Stimulated activated CD4-positive, alpha-beta T cell treated with anti-CD3 and anti-CD28 coated beads, Interleukin-15, amount 100 ng/mL, for 24 hours (primary cell): ENCODE data around the gene UTF1.
"Not testable (repeated sequence)": the region's sequence is repeated elsewhere in the genome, so short reads cannot be mapped to it uniquely, and the experiment has no call there.

Experiments used
- DNase-seq: peaks from one replicate; pipeline ENCODE4 v3.0.0-alpha.2; 2020

UTF1 gene

DNA sequence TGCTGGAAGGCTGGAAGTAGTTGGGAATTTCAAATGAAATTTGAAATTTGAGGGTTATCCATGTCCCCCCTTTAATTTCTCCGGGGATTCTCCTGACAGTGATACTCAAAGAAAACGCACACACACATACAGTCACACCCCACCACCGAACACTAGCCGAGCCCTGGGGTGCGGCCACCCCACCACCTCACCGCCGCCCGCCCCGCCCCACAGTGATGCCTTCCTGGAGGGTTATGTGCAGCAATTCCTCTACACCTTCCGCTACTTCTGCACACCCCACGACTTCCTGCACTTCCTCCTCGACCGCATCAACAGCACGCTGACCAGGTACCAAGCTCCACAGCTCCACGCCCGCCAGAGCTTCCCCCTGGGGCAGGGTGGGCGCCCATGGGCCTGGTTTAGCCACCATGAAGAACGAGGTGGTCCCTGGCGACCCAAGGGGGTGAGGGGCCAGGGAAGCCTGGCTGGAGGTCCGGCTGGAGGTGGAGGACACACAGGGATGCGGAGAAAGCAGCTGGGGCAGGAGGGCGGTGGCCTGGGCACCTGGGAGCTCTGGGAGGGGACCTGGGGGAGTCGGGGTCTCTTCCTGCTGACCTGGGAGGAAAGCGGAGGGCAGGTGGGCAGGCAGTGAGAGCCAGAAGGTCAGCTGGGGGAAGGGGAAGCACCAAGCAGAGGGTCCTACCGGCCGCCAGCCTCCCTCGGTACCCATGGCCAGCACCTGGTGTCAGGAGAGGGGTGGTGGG, 19.4 kb upstream of the UTF1 start:
- no peak for DNase-seq

DNA sequence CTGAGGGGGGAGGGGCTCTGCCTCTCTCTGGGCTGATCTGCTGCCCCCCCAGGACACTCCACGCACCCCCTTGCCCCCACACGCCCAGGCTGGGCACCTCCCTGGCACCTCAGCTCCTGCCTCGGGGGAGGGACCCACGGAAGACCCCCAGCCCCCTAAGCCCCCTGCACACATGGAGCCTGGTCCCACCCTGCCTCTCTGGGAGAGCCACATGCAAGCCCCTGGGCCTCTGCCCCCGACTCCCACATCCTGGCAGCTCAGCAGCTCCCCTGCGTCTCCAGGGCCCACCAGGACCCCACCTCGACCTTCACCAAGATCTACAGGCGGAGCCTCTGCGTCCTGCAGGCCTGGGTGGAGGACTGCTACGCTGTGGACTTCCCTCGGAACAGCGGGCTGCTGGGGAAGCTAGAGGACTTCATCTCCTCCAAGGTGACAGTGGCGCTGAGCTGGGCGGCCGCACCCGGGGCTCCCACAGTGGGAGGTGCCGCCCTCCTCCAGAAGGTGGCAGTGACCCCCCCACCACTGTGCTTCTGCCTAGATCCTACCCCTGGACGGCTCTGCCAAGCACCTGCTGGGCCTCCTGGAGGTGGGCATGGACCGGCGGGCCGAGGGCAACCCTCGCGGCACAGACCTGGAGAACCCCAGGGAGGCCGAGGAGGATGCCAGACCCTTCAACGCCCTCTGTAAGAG, 18.7 kb upstream of the UTF1 start:
- no peak for DNase-seq

DNA sequence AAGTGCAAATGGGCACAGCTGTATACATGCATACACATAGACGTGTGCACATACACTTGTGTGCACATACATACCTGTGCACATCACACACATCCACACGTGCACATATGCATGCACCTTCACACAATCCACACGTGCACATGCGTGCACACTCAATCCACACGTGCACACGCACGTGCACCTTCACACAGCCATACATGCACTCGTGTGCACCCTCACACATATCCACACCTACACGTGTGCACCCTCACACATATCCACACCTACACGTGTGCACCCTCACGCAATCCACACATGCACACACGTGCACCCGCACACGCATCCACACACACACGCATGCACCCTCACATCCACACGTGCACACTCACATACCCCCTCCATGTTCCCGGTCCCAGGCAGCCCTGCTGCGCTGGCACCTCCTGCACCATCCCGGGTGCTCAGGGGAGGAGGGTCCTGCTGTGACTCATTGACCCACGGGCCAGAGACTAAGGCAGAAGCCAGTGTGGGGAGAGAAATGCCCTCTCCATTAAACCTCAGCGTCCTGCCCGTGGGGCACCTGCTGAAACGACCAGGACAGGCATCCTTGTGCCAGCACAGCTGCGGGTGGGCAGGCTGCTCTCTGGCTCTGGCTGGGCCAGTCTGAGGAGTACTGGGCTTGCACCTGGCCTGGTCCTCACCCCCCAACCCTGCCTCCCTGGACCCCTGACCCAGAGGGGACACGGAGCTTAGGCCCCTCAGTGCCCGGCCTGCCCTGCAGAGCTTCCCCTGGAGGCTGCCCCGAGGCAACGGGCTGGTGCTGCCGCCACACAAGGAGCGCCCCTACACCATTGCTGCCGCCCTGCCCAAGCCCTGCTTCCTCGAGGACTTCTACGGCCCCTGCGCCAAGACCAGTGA, 17.8 kb upstream of the UTF1 start:
- no peak for DNase-seq

DNA sequence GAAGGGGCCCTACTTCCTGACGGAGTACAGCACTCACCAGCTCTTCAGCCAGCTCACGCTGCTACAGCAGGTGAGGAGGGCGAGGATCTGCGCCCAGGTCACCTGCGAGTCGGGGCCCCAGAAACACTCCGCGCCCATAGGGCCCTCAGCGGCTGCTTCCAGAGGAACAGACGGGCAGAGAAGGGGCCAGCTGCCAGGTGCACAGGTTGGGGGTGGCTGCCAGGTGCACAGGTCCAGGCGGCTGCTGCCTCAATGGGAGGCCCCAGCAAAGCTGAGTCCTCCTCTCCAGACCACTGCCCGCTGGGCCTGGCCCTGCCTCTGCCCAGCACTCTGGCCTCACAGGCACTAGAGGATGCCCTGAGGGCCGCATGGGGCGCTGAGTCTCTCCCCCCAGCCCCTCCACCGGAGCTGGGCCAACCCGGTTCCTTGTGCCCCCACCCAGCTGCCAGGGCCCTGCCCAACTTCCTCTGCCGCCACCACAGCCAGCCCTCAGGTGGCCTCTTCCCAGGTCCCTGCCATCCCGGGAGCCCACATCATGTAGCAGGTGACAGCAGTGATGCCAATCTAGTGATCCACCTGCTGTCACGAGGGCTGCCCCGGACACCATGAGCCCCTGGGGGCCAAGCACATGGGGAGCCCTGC, 17.0 kb upstream of the UTF1 start:
- no peak for DNase-seq

DNA sequence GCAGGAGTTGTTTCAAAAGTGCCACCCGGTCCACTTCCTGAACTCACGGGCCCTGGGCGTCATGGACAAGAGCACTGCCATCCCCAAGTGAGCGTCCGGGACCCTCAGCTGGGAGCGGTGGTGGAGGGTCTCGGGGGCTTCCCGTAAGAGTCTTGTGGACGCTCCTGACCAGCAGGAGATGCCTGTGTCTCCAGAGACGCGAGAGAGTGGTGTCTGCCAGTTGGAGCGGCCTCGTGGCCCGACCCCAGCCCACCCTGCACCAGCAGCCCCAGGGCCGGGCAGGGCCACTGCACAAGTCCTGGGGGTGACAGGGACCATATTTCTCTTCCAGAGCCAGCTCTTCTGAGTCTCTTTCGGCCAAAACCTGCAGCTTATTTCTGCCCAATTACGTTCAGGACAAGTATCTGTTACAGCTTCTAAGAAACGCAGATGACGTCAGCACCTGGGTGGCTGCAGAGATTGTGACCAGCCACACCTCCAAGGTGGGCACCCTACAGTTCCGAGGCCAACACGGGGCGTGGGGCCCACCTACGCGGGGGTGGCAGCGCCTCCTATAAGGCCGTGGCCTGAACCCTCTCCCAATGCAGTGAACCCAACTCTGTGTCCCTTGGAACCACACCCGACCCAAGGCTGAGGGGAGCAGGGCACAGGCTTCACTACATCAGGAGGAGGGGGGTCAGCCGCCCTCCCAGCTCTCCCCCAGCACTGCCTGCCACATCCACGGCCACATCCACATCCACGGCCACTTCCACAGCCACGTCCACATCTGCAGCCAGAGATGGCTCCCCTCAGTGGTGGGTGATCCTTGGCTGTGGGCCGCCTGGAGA, 16.2 kb upstream of the UTF1 start:
- no peak for DNase-seq

DNA sequence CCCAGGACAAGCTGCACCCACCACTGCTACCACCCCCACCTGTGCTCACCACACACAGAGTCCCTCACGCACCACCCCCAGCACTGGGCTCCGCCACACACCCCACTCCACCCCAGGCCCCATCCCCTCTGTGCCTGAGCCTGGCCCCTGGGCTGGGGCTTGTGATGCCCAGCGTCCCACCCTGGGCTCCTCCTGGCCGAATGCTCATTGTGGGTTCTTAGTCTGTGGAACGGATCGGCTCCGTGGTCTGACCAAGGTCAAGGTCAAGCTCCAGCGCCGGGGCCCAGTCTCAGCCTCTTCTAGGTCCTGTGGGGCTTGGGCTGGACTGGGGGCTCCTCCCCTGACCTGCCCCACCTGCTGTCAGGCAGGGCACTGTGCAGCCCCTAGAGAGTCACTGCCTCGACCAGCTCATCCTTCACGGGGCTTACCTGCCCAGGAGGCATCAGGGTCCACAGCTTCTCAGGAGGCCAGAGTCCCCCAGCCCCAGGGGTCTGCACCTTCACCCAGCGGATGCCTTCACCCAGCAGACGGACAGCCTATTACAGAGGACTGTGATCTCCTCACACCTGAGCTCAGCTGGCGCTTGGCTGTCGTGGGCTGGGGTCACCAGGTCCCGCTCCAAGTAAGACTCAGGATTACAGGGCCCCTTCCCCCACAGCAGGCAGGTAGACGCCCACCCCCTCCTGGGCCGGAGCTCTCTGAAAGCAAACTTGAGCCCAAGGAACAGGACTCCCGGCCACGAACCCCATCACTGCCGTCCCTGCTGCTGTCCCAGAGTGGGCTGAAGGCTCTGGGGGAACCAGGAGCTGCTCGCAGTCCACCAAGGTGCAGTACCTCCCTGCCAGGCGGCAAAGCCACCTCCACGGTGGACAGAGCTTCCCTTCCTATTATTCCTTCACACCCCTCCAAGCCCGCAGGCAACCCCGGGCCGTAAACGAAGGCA, 15.3 kb upstream of the UTF1 start:
- no peak for DNase-seq

DNA sequence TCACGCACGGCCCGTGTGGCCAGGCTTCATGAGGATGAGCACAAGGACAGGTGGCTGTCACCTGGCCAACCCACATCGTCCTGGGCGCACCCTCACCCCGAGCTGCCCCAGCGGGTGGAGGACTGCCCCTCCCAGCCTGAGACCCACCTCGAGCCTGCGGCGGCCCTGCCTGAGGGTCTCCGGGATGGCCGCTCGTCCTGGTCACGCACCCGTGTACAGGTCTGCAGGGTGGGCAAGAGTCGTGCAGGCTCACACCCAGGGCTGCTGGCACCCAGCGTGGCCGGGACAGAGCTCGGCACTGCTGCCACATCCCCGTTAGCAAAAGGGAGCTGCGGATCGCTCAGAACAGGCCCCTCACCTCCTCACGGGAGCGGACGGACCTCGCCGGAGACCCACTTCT, 14.4 kb upstream of the UTF1 start:
- DNase-seq = no peak

DNA sequence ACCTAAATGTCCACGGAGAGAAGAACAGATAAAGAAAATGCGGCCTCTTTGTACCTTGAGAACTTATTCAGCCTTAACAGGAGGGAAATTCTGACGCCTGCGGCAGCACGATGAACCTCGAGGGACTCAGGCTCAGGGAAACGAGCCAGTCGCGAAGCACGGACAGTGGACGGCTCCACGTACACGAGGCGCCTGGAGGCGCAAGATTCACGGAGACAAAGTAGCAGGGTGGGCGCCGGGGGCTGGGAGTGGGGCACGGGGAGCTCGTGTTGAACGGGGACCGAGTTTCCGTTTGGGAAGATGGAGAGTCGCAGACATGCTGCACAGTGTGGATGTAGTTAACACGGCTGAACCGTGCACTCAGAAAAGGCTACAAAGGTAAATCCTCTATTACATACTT, 13.2 kb upstream of the UTF1 start:
- DNase-seq = no peak

DNA sequence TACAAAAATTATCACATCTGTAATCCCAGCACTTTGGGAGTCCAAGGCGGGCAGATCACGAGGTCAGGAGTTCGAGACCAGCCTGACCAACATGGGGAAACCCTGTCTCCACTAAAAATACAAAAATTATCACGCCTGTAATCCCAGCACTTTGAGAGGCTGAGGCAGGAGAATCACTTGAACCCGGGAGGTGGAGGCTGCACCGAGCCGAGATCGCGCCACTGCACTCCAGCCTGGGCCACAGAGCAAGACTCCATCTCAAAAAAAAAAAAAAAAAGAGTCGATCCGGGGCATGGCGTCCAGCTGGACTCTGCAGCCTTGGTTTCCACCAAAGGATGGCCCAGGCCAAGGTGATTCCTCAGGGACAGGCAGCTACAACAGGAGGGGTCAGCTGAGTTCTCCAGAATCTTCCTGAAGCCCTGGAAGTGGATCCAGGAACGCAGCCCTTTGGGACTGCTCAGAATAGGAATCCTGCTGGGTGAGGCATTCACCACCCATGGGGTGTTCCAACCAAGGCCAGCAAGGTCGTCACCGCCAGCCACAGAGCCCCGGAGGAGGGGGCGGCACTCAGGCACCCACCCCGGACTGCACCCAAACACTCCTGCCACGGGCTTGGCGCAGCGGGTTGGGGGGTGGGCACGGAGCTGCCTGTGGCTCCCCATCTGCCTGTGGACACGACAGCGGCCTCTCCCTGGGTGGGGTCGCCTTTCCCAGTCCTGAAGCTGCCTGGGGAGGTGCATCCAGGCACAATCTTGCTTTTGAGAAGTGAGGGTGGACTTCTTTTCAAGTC, 12.0 kb upstream of the UTF1 start:
- no peak for DNase-seq

DNA sequence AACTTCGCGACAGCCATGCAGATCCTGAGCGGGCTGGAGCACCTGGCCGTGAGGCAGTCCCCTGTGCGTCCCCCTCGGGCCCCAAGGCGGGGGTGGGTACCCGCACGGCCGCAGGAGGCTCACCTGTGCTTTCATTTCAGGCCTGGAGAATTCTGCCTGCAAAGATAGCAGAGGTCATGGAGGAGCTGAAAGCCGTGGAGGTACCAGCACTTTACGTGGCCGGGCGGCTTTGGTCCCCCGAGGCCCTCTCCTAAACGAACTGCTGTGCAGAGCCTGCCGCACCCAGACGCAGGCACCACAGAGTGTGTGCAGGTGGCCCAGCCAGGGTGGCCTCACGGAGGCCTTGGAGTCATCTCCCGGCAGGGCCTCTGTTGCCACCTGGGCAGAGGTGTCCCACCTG, 11.1 kb upstream of the UTF1 start:
- DNase-seq = no peak

DNA sequence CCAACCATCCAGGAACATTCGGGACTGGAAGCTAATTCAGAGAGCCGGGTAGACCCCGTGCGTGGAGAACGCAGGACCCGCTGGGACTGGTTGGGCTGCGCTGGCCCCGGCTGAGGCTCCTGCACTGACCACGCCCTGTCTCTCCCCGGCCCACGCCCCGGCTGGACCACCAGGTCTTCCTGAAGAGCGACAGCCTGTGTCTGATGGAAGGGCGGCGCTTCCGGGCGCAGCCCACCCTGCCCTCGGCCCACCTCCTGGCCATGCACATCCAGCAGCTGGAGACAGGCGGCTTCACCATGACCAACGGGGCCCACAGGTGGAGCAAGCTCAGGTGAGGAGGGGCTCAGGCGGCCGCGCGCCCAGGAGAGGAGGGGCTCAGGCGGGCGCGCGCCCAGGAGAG, 10.2 kb upstream of the UTF1 start:
- DNase-seq = no peak

DNA sequence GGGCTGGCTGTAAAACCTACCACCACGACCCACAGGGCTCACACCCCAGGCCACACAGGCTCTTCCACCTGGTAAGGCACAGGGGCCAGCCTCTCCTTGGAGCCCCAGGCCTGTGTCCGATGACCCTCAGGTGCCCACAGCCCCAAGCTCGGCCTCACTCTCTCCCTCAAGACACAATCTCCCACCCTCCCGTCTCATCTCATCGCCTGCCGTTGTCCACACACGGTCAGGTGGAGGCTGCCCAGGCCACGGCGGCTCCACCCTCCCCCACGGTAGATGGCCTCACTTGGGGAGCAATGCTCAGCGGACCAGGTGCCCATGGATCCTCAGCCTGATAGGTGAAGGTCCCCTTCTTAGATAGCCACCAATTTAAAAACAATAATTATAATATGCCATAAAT, 8.7 kb upstream of the UTF1 start:
- no peak for DNase-seq

DNA sequence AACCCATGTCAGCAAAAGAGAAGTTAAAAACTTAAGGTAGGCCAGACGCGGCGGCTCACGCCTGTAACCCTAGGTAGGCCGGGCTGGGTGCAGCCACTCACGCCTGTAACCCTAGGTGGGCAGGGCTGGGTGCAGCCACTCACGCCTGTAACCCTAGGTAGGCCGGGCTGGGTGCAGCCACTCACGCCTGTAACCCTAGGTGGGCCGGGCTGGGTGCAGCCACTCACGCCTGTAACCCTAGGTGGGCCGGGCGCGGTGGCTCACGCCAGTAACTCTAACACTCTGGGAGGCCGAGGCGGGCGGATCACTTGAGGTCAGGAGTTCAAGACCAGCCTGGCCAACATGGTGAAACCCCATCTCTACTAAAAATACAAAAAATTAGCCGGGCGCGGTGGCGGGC, 8.3 kb upstream of the UTF1 start:
- not testable (repeated sequence) for DNase-seq

DNA sequence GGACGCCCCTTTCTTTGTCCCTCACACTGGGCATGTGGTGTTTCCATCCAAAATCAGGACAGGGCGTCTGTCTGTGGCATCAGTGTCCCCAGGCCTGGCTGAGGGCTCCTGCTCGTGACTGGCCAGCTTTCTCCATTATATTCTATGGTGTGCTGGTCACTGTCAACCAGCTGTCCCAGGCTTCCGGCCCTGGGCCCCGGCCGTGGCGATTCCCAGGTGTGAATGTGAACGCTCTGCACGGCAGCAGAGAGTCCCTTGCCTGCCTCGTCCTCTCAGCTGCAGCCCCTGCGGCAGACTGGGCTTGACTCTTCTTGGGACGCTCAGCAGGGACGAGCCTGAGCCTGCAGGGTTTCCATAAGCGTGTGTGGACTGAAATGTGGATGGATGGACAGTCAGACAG, 5.9 kb upstream of the UTF1 start:
- DNase-seq = no peak

DNA sequence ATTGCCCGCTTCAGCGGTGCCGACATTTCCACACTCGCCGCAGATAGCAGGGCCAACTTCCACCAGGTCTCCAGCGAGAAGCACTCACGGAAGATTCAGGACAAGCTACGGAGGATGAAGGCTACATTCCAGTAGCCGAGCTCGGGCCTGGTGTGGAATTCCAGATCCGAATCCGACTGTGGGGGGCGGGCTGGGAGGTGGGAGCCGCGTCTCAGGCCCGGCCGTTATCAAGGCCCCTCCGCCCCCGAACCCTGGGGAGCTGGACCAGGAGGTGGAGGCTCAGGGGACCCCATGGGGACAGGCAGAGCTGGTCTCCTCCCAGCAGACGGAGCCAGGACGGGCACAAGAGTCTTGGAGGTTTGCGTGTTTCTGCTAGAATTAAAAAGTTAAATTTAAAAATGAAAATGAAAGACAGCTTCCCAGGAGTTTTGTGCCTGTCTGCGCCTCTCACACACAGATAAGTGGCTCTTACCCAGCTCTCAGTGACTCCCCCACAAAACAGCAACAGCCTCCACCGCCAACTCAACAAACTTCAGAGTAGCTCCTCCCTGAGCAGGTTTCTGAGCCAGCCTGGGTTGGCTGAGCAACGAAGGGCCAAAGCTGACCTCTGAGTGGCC, 5.2 kb upstream of the UTF1 start:
- DNase-seq = no peak

DNA sequence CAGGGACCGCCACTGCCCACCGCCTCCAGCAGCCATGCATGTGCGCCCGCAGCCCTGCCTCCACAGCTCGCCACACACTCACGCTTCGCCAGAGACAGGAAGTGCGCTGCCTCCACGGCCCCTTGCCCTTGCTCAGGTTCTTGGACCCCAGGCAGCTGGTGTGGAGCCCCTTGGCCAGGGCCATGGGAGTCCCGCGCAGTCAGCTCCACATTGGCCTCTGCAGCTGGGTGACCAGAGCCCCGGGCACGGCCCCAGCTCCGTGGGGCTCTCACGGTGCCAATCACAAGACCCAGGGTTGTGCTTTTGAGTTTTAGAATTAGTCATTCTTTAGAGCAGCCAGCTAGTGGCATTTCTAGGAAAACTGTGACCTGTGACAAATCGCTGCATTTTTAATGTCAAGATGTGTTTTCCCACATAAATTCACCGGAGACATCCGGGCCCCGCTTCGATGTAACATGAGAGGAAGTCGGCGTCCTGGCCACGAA, 4.3 kb upstream of the UTF1 start:
- DNase-seq = no peak

DNA sequence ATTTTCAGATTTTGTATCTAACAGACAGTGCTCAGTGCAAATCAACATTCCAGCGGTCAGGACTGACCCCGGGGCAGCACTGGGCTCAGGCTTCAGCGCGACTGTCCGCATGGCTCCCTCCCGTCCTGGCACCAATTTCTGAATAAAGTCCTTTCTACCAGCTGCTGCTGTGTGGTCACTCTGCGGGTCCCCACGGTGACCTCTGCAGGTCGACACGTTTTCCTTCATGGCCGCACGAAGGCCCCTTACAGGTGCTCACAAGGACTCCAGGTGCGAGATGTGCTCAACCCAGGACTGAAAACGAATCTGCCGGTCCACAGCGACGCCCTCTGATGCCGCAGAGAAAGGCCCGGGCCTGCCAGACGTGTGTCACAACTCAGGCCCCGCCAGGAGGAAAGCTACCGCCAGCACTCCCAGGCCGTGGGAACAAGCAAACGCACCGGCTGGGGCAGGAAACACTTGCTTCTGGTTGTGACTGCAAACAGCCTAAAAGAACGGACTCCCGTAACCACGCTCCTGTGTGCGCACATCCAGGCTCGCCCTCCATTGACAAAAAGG, 3.7 kb upstream of the UTF1 start:
- no peak for DNase-seq

DNA sequence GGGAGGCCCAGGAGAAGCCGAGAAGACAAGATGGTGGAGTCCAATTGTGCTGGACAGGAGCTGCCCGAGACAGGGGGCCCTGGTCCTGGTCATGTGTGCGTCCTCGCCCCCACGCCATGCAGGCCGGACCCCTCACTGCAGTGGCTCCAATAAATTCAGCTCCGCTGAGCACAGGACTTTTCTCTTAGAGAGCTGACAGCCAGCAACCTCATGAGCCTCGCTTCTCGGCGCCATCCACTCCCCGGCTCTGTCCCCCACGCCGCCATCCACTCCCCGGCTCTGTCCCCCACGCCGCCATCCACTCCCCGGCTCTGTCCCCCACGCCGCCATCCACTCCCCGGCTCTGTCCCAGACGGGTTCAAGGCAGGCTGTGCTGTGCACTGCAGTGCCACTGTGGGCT, 2.8 kb upstream of the UTF1 start:
- DNase-seq = no peak

DNA sequence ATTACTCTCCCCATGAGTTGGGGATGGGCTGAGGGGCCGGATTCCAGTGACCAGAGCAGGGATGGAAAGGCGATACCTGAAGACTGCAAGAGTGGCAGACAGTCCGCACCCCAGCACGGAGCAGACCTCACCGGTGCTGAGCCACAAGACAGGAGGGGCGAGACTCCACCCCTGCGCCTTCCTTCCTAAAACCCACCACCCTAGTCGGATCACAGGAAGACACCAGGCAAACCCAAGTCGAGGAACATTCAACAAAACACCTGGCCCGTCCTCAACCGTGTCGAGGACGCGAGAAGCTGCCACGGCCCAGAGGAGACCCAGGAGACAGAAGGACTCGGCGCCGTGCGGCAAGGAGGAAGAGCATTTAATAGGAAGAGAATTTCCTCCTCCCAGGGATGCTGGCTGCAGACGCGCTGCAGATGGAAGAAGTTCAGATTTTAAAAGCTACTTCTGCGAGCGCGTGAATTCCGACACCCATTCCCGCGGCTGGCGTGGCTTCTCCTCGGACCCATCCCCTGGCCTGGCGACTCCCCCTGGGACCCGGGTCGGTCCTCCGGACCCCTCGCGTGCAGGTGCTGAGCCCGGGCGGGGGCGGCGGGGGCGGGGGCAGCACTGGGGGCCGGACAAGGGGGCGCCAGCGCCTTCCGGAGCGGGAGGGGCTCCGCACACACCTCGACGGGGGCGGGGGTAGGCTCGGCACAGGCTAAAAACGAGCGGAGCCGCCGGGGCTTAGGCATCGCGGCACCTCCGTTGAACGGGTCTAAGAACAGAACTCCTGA, 563 bp upstream of the UTF1 start:
- DNase-seq = no peak
